ENCODE results near the gene RNF32. TPM values are rescaled to one million over a fixed set of nuclear protein-coding genes. Genes with fewer than 3 reads are reported as not detected.
"Not testable (repeated sequence)": the region's sequence is repeated elsewhere in the genome, so short reads cannot be mapped to it uniquely, and the experiment has no call there.

The RNF32 gene
- total RNA-seq, 1 experiment from 2014 or later: 3.0 TPM

DNA sequence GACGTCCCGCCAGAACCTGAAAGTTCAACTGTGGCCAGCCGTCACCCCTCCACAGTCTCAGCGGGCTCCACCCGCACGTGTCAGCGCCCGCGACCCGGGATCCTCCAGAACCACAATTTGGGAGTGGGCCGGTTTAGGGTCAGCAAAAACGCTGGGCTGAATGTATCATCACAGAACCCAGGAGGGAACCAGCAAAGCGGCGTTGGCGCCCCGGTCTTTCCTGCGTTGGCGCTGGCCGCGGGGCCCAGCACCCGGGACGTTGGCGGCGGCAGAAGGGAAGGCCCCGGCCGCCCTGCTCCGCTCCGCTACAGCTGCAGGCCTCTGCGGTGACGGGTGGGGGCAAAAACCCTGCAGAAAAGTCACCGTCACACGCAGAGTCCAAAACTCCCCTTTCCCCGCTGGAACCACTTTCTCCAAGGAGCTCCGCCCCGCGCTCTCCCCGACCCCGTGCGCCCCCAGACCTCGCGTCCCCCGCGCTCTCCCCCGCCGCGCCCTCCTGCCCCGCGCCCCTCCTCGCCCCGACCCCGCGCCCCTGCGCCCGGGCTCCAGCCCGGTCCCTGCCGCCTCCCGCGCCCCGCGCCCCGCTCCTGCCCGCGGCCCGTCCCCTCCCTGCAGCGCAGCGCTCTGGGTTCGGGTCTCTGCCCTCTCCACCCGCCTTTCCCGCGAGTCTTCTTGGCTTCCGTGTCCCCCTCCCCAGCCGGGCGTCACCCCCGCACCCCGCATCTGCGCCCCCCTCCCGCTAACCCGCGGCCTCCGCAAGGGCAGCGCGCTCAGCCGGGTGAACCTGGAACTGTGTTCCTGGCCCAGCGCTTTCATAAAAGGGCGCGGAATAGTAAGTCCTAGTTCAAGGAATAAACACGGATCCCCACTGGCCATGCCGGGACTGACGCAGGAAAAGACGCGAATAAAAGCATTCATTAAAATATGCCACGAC is 24.0 kb upstream of the RNF32 start:
- no peak overlapping the region for H3K27ac Mint-ChIP-seq (ENCODE audit: low read depth, unreplicated experiment)
- ChIA-PET POLR2A (no interaction called here), CTCF (no interaction called here)
- H3K4me3 Mint-ChIP-seq (ENCODE audit: unreplicated experiment): no peak overlapping the region
- H3K4me1 Mint-ChIP-seq (ENCODE audit: insufficient read depth, unreplicated experiment): no peaks in the 10 kb centered on the region
- TF ChIP-seq, protein P1, sequence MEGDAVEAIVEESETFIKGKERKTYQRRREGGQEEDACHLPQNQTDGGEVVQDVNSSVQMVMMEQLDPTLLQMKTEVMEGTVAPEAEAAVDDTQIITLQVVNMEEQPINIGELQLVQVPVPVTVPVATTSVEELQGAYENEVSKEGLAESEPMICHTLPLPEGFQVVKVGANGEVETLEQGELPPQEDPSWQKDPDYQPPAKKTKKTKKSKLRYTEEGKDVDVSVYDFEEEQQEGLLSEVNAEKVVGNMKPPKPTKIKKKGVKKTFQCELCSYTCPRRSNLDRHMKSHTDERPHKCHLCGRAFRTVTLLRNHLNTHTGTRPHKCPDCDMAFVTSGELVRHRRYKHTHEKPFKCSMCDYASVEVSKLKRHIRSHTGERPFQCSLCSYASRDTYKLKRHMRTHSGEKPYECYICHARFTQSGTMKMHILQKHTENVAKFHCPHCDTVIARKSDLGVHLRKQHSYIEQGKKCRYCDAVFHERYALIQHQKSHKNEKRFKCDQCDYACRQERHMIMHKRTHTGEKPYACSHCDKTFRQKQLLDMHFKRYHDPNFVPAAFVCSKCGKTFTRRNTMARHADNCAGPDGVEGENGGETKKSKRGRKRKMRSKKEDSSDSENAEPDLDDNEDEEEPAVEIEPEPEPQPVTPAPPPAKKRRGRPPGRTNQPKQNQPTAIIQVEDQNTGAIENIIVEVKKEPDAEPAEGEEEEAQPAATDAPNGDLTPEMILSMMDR (IDR thresholded peaks at IDR 0.05; ENCODE audit: unreplicated experiment): no peak
- BruUV-seq (replicated peaks): no TSS peak
- intact Hi-C loops (cut with micrococcal nuclease): no loop called here
- no peaks in the 10 kb centered on the region for H3K36me3 Mint-ChIP-seq (ENCODE audit: insufficient read depth, unreplicated experiment)
- H3K27me3 Mint-ChIP-seq (ENCODE audit: insufficient read depth, unreplicated experiment): peaks cover 21% of the 10 kb centered on the region
- H3K9me3 Mint-ChIP-seq (ENCODE audit: unreplicated experiment): no peaks in the 10 kb centered on the region
- DNase-seq (ENCODE audit: unreplicated experiment): no peak

DNA sequence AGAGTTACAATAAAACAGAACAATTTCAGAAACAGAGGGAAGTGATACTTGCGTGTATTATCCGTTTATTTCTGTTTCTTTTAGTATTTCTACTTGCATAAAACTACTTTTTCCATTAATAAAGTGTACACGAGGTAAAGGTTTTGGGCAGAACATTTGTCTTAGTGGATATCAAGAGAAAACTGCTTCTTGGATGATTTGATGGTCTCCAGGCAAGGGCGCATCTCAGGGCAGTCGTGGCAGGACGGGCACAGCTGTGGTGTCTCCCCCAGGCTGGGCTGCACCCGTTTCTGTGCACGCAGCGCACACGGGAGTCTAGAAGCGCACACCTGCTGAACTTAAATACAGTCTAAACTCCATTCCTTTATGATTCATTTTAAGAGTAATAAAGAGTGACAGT is 23.4 kb upstream of the RNF32 start:
- CTCF ChIA-PET: no interaction called here
- no peaks in the 10 kb centered on the region for H3K9me3 Mint-ChIP-seq (ENCODE audit: unreplicated experiment)
- intact Hi-C loops (cut with micrococcal nuclease): no loop called here
- no peak overlapping the region for H3K27ac Mint-ChIP-seq (ENCODE audit: low read depth, unreplicated experiment)
- H3K4me1 Mint-ChIP-seq (ENCODE audit: insufficient read depth, unreplicated experiment): no peaks in the 10 kb centered on the region
- BruUV-seq (replicated peaks): no TSS peak
- no peaks in the 10 kb centered on the region for H3K36me3 Mint-ChIP-seq (ENCODE audit: insufficient read depth, unreplicated experiment)
- H3K27me3 Mint-ChIP-seq (ENCODE audit: insufficient read depth, unreplicated experiment): peaks cover 28% of the 10 kb centered on the region
- POLR2A ChIA-PET: no interaction called here
- no peak overlapping the region for H3K4me3 Mint-ChIP-seq (ENCODE audit: unreplicated experiment)
- DNase-seq (ENCODE audit: unreplicated experiment): no peak
- TF ChIP-seq, protein P1 (IDR thresholded peaks at IDR 0.05; ENCODE audit: unreplicated experiment): no peak

DNA sequence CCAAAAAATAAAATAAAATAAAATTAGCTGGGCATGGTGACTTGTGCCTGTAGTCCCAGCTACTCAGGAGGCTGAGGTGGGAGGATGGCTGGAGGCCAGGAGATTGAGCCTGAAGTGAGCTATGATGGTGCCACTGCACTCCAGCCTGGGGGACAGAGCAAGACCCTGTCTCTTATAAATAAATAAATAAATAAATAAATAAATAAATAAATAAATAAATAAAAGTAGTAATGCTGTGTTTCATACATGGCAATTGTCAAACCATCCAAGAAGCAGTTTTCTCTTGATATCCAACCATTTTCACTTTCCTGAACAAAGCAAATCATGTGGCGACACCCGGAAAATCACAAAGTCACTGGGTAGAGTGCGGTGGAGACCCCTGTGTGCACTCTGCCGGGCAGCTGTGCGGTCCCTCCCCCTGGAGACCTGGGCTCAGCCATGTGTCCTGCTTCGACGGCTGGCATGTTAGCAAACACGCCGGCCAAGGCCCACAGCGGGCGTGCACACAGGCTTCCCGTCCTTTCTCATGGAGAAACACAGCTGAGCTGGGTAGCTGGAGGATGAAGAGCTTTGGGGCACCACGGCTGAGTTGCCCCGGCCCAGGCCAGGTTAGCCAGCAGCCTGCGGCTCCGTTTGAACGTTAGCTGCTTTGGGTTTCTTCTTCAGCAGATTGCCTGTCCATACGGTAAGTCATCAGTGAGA is 22.3 kb upstream of the RNF32 start:
- H3K9me3 Mint-ChIP-seq (ENCODE audit: unreplicated experiment): no peaks in the 10 kb centered on the region
- no peak for DNase-seq (ENCODE audit: unreplicated experiment)
- CTCF ChIA-PET: no interaction called here
- TF ChIP-seq, protein P1 (IDR thresholded peaks at IDR 0.05; ENCODE audit: unreplicated experiment): no peak
- no peaks in the 10 kb centered on the region for H3K36me3 Mint-ChIP-seq (ENCODE audit: insufficient read depth, unreplicated experiment)
- peaks cover 29% of the 10 kb centered on the region for H3K27me3 Mint-ChIP-seq (ENCODE audit: insufficient read depth, unreplicated experiment)
- intact Hi-C loops (cut with micrococcal nuclease): no loop called here
- no peaks in the 10 kb centered on the region for H3K4me1 Mint-ChIP-seq (ENCODE audit: insufficient read depth, unreplicated experiment)
- no peak overlapping the region for H3K27ac Mint-ChIP-seq (ENCODE audit: low read depth, unreplicated experiment)
- POLR2A ChIA-PET: no interaction called here
- no peak overlapping the region for H3K4me3 Mint-ChIP-seq (ENCODE audit: unreplicated experiment)
- no TSS peak for BruUV-seq (replicated peaks)

DNA sequence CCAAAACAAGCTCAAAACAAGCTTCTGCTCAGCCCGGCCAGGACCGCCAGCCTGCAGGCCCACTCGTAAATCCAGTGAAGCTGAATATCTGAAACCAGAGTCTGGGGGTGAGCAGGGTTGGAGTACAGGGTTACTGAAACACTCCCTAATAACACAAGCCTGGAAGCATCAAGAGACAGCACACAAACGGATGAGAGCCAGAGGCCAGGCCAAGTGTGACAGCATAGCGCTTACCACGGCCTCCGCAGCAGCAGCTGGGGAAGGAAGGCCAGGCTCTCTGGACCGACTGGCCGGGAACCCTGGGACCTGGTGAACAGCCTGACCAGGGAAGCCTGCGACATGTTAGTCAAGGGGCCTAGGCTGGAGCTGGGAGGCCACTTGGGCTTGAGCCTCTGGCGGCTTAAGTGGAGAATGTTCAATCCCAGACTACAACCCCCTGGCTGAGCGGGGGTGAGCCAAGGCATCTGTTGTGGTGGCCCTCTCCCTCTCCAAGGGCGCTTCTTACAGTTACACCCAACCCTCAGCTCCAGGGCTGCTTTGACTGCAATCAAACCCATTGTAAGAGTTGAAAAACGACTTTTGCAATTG is 21.7 kb upstream of the RNF32 start:
- BruUV-seq (replicated peaks): no TSS peak
- intact Hi-C loops (cut with micrococcal nuclease): no loop called here
- H3K9me3 Mint-ChIP-seq (ENCODE audit: unreplicated experiment): no peaks in the 10 kb centered on the region
- no peaks in the 10 kb centered on the region for H3K36me3 Mint-ChIP-seq (ENCODE audit: insufficient read depth, unreplicated experiment)
- no peaks in the 10 kb centered on the region for H3K4me1 Mint-ChIP-seq (ENCODE audit: insufficient read depth, unreplicated experiment)
- no peak overlapping the region for H3K4me3 Mint-ChIP-seq (ENCODE audit: unreplicated experiment)
- DNase-seq (ENCODE audit: unreplicated experiment): no peak
- ChIA-PET POLR2A (no interaction called here), CTCF (interaction anchor here (0.7 kb wide), 1 partner anchor 768 kb away, joined by 3 read pairs; no protein-coding TSS in a partner anchor)
- TF ChIP-seq, protein P1 (IDR thresholded peaks at IDR 0.05; ENCODE audit: unreplicated experiment): no peak
- no peak overlapping the region for H3K27ac Mint-ChIP-seq (ENCODE audit: low read depth, unreplicated experiment)
- peaks cover 29% of the 10 kb centered on the region for H3K27me3 Mint-ChIP-seq (ENCODE audit: insufficient read depth, unreplicated experiment)

DNA sequence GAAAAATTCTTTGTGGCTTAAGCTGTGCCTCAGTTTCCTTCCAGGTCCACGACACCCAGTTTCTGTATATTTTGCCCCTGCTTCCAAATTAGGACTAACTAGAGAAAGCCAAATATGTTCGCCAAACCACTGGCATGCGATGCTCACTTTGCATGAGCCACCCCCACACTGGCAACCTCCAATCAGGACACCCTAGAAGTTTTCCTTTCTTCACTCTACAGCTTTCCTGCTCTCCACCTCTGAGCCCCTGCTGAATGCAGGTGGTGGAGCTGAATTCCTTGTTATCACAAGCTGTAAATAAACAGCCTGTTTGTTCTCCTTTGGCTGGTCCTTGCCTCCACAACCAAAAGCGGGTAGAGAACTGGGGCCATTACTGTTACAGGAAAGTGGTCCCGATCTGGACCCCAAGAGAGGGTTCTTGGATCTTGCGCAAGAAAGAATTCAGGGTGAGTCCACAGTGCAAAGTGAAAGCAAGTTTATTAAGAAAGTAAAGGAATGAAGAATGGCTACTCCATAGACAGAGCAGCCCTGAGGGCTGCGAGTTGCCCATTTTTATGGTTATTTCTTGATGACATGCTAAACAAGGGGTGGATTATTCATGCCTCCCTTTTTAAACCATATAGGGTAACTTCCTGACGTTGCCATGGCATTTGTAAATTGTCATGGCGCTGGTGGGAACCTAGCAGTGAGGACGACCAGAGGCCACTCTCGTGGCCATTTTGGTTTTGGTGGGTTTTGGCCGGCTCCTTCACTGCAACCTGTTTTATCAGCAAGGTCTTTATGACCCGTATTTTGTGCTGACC is 20.9 kb upstream of the RNF32 start:
- H3K4me3 Mint-ChIP-seq (ENCODE audit: unreplicated experiment); H3K36me3 Mint-ChIP-seq (ENCODE audit: insufficient read depth, unreplicated experiment); H3K9me3 Mint-ChIP-seq (ENCODE audit: unreplicated experiment); DNase-seq (ENCODE audit: unreplicated experiment); H3K27ac Mint-ChIP-seq (ENCODE audit: low read depth, unreplicated experiment); BruUV-seq (replicated peaks); H3K4me1 Mint-ChIP-seq (ENCODE audit: insufficient read depth, unreplicated experiment); intact Hi-C loops (cut with micrococcal nuclease): not testable (repeated sequence)
- H3K27me3 Mint-ChIP-seq (ENCODE audit: insufficient read depth, unreplicated experiment): peaks cover 24% of the 10 kb centered on the region
- POLR2A ChIA-PET: interaction anchor here (1.2 kb wide), 1 partner anchor 18 kb away, joined by 4 read pairs; no protein-coding TSS in a partner anchor
- CTCF ChIA-PET: interaction anchor here (0.7 kb wide), 1 partner anchor 769 kb away, joined by 3 read pairs; no protein-coding TSS in a partner anchor

Measured in MCF 10A (cell line).